ENCODE data around the gene CUX1. TPM values are rescaled to one million over a fixed set of nuclear protein-coding genes. Genes with fewer than 3 reads are reported as not detected.

The CUX1 gene
- total RNA-seq, 1 donor from 2014 or later = 118 TPM

DNA sequence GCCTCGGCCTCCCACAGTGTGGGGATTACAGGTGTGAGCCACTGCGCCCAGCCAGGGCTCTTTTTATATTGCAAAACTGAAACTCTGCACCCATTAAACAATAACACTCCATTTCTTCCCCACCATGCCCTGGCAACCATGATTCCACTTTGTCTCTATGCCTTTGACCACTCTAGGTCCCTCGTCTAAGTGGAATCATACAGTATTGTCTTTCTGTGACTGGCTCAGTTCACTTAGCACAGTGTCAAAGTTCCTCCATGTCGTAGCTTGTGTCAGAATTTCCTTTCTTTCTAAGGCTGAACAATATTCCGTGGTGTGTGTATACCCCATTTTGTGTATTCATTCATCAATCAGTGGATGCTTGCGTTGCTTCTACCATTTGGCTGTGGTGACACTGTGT lies 46.2 kb downstream of the CUX1 start:
- Mint-ChIP-seq H3K4me3 (ENCODE audit: unreplicated experiment) (no peak overlapping the region), H3K27ac (ENCODE audit: unreplicated experiment) (no peak overlapping the region), H3K27me3 (ENCODE audit: low read depth) (no peaks in the 10 kb centered on the region), H3K9me3 (ENCODE audit: low read depth) (no peaks in the 10 kb centered on the region), H3K4me1 (ENCODE audit: low read depth) (peaks cover 42% of the 10 kb centered on the region), H3K36me3 (ENCODE audit: low read depth) (peaks cover 1% of the 10 kb centered on the region)
- TF ChIP-seq, protein P1, sequence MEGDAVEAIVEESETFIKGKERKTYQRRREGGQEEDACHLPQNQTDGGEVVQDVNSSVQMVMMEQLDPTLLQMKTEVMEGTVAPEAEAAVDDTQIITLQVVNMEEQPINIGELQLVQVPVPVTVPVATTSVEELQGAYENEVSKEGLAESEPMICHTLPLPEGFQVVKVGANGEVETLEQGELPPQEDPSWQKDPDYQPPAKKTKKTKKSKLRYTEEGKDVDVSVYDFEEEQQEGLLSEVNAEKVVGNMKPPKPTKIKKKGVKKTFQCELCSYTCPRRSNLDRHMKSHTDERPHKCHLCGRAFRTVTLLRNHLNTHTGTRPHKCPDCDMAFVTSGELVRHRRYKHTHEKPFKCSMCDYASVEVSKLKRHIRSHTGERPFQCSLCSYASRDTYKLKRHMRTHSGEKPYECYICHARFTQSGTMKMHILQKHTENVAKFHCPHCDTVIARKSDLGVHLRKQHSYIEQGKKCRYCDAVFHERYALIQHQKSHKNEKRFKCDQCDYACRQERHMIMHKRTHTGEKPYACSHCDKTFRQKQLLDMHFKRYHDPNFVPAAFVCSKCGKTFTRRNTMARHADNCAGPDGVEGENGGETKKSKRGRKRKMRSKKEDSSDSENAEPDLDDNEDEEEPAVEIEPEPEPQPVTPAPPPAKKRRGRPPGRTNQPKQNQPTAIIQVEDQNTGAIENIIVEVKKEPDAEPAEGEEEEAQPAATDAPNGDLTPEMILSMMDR (IDR thresholded peaks at IDR 0.05) = no peak
- DNase-seq (ENCODE audit: low spot score) = no peak

DNA sequence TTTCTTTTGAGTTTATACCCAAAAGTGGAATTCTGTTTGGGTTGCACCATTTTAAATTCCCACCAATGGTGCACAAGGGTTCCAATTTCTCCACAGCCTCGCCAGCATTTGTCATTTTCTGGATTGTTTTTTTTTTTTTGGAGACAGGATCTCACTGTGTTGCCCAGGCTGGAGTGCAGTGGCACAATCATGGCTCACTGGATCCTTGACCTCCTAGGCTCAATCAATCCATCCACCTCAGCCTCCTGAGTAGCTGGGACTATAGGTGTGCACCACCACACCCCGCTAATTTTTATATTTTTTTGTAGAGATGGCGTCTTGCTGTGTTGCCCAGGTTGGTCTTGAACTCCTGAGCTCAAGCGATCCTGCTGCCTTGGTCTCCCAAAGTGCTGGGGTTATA lies 46.6 kb downstream of the CUX1 start:
- TF ChIP-seq, protein P1 (IDR thresholded peaks at IDR 0.05) = no peak
- peaks cover 1% of the 10 kb centered on the region for H3K36me3 Mint-ChIP-seq (ENCODE audit: low read depth)
- no peak for DNase-seq (ENCODE audit: low spot score)
- peaks cover 43% of the 10 kb centered on the region for H3K4me1 Mint-ChIP-seq (ENCODE audit: low read depth)
- no peak overlapping the region for H3K27ac Mint-ChIP-seq (ENCODE audit: unreplicated experiment)
- no peaks in the 10 kb centered on the region for H3K9me3 Mint-ChIP-seq (ENCODE audit: low read depth)
- H3K4me3 Mint-ChIP-seq (ENCODE audit: unreplicated experiment) = no peak overlapping the region
- no peaks in the 10 kb centered on the region for H3K27me3 Mint-ChIP-seq (ENCODE audit: low read depth)

DNA sequence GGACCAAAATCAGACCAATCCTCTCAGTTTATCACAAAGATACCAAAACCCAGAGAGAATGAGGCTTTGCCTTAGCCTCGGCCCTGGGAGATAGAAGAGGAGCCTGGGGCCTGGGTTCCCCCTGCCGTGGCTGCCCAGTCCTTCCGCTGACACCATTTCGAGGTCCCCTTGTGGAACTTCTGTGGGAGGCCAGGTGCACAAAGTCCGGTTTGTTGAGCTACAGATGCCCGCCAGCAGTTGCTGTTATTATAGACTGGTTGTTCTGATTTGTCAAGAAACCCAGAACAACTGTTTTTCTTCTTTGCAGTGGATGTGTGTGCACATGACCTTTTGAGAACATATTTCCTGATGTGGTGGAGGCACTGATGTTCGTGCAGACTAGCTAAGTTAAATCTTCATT lies 47.6 kb downstream of the CUX1 start:
- H3K36me3 Mint-ChIP-seq (ENCODE audit: low read depth) = peaks cover 1% of the 10 kb centered on the region
- DNase-seq (ENCODE audit: low spot score) = no peak
- peak overlapping the region; percentile 43 for H3K27ac Mint-ChIP-seq (ENCODE audit: unreplicated experiment)
- peaks cover 46% of the 10 kb centered on the region for H3K4me1 Mint-ChIP-seq (ENCODE audit: low read depth)
- no peaks in the 10 kb centered on the region for H3K27me3 Mint-ChIP-seq (ENCODE audit: low read depth)
- H3K4me3 Mint-ChIP-seq (ENCODE audit: unreplicated experiment) = no peak overlapping the region
- no peaks in the 10 kb centered on the region for H3K9me3 Mint-ChIP-seq (ENCODE audit: low read depth)
- TF ChIP-seq, protein P1 (IDR thresholded peaks at IDR 0.05) = no peak

DNA sequence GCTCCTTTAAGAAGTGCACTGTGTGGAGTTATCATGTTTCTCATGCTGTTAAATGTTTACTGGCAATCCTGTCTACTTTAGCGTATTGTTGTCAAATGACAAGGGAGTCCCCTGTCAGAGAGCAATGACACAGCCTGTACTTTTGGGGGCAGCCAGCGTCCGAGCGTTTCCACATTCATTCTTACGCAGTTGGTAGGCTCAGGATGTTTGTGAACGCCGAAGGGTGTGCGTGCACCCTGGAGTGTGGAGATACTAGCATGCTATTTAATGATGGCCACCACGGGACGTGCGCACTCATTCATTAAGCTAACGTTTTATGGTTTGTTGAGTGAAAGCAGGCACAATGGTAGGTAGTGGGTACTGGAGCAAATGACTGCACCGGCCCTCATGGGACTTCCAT lies 48.0 kb downstream of the CUX1 start:
- H3K4me3 Mint-ChIP-seq (ENCODE audit: unreplicated experiment) = no peak overlapping the region
- H3K27ac Mint-ChIP-seq (ENCODE audit: unreplicated experiment) = peak overlapping the region; percentile 43
- peaks cover 1% of the 10 kb centered on the region for H3K36me3 Mint-ChIP-seq (ENCODE audit: low read depth)
- no peaks in the 10 kb centered on the region for H3K9me3 Mint-ChIP-seq (ENCODE audit: low read depth)
- no peaks in the 10 kb centered on the region for H3K27me3 Mint-ChIP-seq (ENCODE audit: low read depth)
- no peak for DNase-seq (ENCODE audit: low spot score)
- H3K4me1 Mint-ChIP-seq (ENCODE audit: low read depth) = peaks cover 48% of the 10 kb centered on the region
- TF ChIP-seq, protein P1 (IDR thresholded peaks at IDR 0.05) = no peak

DNA sequence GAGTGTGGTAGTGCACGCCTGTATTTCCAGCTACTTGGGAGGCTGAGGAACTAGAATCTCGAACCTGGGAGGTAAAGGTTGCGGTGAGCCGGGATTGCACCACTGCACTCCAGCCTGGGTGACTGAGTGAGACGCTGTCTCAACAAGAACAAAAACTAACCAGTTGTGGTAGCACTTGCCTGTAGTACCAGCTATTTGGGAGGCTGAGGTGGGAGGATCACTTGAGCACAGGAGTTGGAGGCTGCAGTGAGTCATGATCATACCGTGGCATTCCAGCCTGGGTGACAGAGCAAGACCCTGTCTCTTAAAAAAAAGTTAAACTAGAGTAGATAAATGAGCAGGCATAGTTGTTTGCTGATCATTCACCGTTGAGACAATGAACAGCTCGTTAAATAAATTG lies 48.9 kb downstream of the CUX1 start:
- H3K4me1 Mint-ChIP-seq (ENCODE audit: low read depth) = peaks cover 54% of the 10 kb centered on the region
- H3K36me3 Mint-ChIP-seq (ENCODE audit: low read depth) = peaks cover 1% of the 10 kb centered on the region
- no peak overlapping the region for H3K27ac Mint-ChIP-seq (ENCODE audit: unreplicated experiment)
- H3K9me3 Mint-ChIP-seq (ENCODE audit: low read depth) = no peaks in the 10 kb centered on the region
- TF ChIP-seq, protein P1 (IDR thresholded peaks at IDR 0.05) = no peak
- DNase-seq (ENCODE audit: low spot score) = no peak
- H3K27me3 Mint-ChIP-seq (ENCODE audit: low read depth) = no peaks in the 10 kb centered on the region
- no peak overlapping the region for H3K4me3 Mint-ChIP-seq (ENCODE audit: unreplicated experiment)
